ENCODE data around the gene KRT7.

The KRT7 gene

DNA sequence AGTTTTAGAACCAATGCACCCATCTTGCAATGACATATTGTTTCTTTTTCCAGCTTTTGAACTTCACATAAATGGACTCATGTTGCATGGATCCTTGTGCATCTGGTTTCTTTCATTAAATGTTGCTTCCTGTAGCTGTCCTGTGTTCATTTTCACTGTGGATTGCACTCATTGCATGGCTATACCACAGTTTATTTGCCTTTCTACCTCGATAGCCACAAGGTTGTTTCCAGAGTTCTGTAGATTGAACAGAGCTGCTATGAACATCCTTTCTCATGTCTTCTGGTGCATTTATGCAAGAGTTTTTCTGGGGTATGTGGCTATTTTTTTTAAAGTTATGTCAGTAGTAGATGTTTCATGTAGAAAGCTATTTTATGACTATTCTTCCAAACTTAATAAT is 61.8 kb downstream of the KRT7 start:
- no peaks in the 10 kb centered on the region for H3K4me1 ChIP-seq (ENCODE audit: insufficient read depth, poor library complexity, severe bottlenecking)
- ATAC-seq (ENCODE audit: low read depth): no peak
- H3K9me3 ChIP-seq (ENCODE audit: severe bottlenecking): no peaks in the 10 kb centered on the region
- TF ChIP-seq, protein P1, sequence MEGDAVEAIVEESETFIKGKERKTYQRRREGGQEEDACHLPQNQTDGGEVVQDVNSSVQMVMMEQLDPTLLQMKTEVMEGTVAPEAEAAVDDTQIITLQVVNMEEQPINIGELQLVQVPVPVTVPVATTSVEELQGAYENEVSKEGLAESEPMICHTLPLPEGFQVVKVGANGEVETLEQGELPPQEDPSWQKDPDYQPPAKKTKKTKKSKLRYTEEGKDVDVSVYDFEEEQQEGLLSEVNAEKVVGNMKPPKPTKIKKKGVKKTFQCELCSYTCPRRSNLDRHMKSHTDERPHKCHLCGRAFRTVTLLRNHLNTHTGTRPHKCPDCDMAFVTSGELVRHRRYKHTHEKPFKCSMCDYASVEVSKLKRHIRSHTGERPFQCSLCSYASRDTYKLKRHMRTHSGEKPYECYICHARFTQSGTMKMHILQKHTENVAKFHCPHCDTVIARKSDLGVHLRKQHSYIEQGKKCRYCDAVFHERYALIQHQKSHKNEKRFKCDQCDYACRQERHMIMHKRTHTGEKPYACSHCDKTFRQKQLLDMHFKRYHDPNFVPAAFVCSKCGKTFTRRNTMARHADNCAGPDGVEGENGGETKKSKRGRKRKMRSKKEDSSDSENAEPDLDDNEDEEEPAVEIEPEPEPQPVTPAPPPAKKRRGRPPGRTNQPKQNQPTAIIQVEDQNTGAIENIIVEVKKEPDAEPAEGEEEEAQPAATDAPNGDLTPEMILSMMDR (IDR thresholded peaks at IDR 0.05; ENCODE audit: poor library complexity, severe bottlenecking): no peak
- H3K27me3 ChIP-seq (ENCODE audit: insufficient read depth, poor library complexity, severe bottlenecking): no peaks in the 10 kb centered on the region
- no peak overlapping the region for H3K4me3 ChIP-seq (ENCODE audit: severe bottlenecking)
- H3K27ac ChIP-seq (ENCODE audit: poor library complexity, severe bottlenecking): no peak overlapping the region
- DNase-seq (ENCODE audit: low spot score): no peak
- no peaks in the 10 kb centered on the region for H3K36me3 ChIP-seq (ENCODE audit: low read depth)

DNA sequence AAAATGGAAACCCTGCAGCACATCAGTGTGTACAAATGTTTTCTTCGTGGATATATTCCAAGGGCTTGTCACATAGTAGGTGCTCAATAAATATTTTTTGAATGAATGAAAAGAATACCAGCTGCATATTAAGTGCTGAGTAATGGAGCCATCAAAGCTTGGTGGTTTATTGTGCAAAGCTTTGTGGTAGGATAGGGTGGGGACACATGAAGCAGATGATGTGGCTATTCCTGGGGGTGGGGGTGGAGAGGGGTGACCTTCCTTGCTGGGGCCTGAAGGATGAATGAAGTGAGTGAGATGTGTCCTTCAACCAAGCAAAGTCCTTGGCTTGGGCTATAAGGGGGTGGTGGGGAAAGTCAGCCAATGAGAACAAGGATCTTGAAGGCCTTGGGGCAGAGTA is 62.6 kb downstream of the KRT7 start:
- no peaks in the 10 kb centered on the region for H3K36me3 ChIP-seq (ENCODE audit: low read depth)
- H3K4me3 ChIP-seq (ENCODE audit: severe bottlenecking): no peak overlapping the region
- no peaks in the 10 kb centered on the region for H3K9me3 ChIP-seq (ENCODE audit: severe bottlenecking)
- ATAC-seq (ENCODE audit: low read depth) (no peak), DNase-seq (ENCODE audit: low spot score) (no peak)
- H3K4me1 ChIP-seq (ENCODE audit: insufficient read depth, poor library complexity, severe bottlenecking): no peaks in the 10 kb centered on the region
- TF ChIP-seq, protein P1 (IDR thresholded peaks at IDR 0.05; ENCODE audit: poor library complexity, severe bottlenecking): no peak
- no peak overlapping the region for H3K27ac ChIP-seq (ENCODE audit: poor library complexity, severe bottlenecking)
- H3K27me3 ChIP-seq (ENCODE audit: insufficient read depth, poor library complexity, severe bottlenecking): no peaks in the 10 kb centered on the region

- H3K4me3 ChIP-seq (ENCODE audit: severe bottlenecking): no peak overlapping the region
- no peak for ATAC-seq (ENCODE audit: low read depth)
- TF ChIP-seq, protein P1 (IDR thresholded peaks at IDR 0.05; ENCODE audit: poor library complexity, severe bottlenecking): no peak
Measured at GRCh38 chr12:52296572-52297215, 63.7 kb downstream of the KRT7 start.

More at GRCh38 chr12:52296572-52297215, 63.7 kb downstream of the KRT7 start:
- H3K36me3 ChIP-seq (ENCODE audit: low read depth): no peaks in the 10 kb centered on the region
- H3K9me3 ChIP-seq (ENCODE audit: severe bottlenecking): no peaks in the 10 kb centered on the region
- DNase-seq (ENCODE audit: low spot score): peak; percentile 22
- H3K4me1 ChIP-seq (ENCODE audit: insufficient read depth, poor library complexity, severe bottlenecking): no peaks in the 10 kb centered on the region
- H3K27me3 ChIP-seq (ENCODE audit: insufficient read depth, poor library complexity, severe bottlenecking): no peaks in the 10 kb centered on the region
- H3K27ac ChIP-seq (ENCODE audit: poor library complexity, severe bottlenecking): no peak overlapping the region
